ENCODE results near the gene ZNF804B. TPM values are rescaled to one million over a fixed set of nuclear protein-coding genes. Genes with fewer than 3 reads are reported as not detected.

ZNF804B gene
- total RNA-seq, 1 donor from 2014 or later: 0.07 TPM

DNA sequence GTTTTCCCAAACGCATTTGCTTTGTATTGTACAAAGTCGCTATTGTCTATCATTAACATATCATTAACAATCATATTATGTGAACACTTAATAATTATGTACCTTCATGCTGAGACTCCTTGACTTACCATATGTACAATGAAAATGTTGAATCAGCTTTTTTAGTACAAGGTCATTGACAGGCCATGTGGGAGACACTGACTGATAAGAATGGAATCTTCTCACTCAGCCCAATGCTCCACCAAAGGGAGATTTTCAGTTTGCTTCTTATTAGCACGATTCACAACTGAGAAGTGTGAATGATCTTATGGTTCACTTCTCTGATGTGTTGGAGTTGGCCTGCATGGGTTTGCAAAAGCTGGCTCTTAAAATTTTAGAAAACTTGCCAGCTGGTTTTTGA is 289.5 kb downstream of the ZNF804B start:
- no peak overlapping the region for H3K27ac Mint-ChIP-seq
- H3K9me3 Mint-ChIP-seq: no peaks in the 10 kb centered on the region
- H3K36me3 Mint-ChIP-seq: no peaks in the 10 kb centered on the region
- TF ChIP-seq, protein P1, sequence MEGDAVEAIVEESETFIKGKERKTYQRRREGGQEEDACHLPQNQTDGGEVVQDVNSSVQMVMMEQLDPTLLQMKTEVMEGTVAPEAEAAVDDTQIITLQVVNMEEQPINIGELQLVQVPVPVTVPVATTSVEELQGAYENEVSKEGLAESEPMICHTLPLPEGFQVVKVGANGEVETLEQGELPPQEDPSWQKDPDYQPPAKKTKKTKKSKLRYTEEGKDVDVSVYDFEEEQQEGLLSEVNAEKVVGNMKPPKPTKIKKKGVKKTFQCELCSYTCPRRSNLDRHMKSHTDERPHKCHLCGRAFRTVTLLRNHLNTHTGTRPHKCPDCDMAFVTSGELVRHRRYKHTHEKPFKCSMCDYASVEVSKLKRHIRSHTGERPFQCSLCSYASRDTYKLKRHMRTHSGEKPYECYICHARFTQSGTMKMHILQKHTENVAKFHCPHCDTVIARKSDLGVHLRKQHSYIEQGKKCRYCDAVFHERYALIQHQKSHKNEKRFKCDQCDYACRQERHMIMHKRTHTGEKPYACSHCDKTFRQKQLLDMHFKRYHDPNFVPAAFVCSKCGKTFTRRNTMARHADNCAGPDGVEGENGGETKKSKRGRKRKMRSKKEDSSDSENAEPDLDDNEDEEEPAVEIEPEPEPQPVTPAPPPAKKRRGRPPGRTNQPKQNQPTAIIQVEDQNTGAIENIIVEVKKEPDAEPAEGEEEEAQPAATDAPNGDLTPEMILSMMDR (conservative IDR thresholded peaks at IDR 0.05): no peak
- no peaks in the 10 kb centered on the region for H3K27me3 Mint-ChIP-seq
- no peak for DNase-seq (ENCODE audit: extremely low spot score, unreplicated experiment)
- H3K4me3 Mint-ChIP-seq: no peak overlapping the region
- H3K4me1 Mint-ChIP-seq (ENCODE audit: unreplicated experiment): no peaks in the 10 kb centered on the region

DNA sequence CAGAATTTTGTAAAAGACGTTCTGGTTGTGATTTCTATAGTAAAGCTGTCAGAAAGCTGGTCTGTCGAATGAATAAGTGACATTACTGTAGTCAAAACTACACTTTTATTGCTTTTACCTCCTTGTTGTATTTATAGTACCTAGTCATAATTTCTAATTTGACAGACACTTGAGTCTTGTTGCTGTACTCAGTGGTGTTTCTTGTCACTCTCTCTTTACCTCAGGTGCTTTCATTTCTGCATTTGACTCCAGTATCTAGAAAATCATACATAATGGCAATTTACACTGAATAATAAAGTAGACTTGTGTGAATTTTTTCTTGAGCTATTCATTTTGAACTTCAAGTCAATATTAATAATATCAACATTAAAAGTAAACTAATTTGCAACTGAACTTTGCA is 293.6 kb downstream of the ZNF804B start:
- no peak overlapping the region for H3K27ac Mint-ChIP-seq
- H3K27me3 Mint-ChIP-seq: no peaks in the 10 kb centered on the region
- no peaks in the 10 kb centered on the region for H3K36me3 Mint-ChIP-seq
- no peaks in the 10 kb centered on the region for H3K4me1 Mint-ChIP-seq (ENCODE audit: unreplicated experiment)
- TF ChIP-seq, protein P1 (conservative IDR thresholded peaks at IDR 0.05): no peak
- DNase-seq (ENCODE audit: extremely low spot score, unreplicated experiment): no peak
- H3K4me3 Mint-ChIP-seq: no peak overlapping the region
- H3K9me3 Mint-ChIP-seq: no peaks in the 10 kb centered on the region

DNA sequence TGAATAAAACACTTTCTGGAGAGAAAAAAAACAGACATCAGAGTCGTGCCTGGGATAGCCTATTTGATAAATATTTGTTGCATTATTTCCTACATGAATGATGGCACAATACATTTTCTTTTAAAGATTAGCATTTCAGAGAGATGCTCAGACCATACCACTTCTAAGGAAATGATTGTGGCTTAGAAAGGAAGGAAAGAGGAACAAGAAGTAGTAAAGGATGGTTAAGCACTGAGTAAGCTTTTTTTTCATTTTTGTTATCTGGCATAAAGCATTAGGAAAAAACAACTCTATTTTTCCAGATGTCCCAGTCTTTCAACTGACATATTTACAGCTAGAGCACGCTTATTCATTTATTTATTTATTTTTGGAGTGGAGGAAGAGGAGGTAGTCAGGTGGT is 294.9 kb downstream of the ZNF804B start:
- H3K27me3 Mint-ChIP-seq: no peaks in the 10 kb centered on the region
- no peaks in the 10 kb centered on the region for H3K9me3 Mint-ChIP-seq
- no peak for DNase-seq (ENCODE audit: extremely low spot score, unreplicated experiment)
- H3K36me3 Mint-ChIP-seq: no peaks in the 10 kb centered on the region
- H3K27ac Mint-ChIP-seq: no peak overlapping the region
- TF ChIP-seq, protein P1 (conservative IDR thresholded peaks at IDR 0.05): no peak
- no peaks in the 10 kb centered on the region for H3K4me1 Mint-ChIP-seq (ENCODE audit: unreplicated experiment)
- H3K4me3 Mint-ChIP-seq: no peak overlapping the region

DNA sequence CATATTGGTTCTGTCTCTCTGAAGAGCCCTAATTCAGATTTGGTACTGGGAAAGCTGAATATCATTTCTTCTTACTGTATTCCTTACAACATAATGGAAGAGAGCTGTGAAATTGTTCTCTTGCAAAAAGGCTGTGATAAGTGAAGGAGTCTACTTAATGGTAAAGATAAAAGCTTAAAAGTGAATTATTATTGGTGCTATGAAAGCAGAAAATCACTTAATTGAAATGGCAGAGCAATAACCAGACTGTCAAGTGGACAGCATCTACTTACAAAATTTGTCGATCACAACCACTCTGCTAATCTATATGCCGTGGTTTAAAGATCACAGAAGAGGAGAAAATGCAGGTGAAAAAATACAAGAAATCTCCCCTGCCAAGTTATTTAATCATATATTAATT is 300.7 kb downstream of the ZNF804B start:
- Mint-ChIP-seq H3K4me1 (ENCODE audit: unreplicated experiment) (no peaks in the 10 kb centered on the region), H3K4me3 (no peak overlapping the region), H3K36me3 (no peaks in the 10 kb centered on the region), H3K9me3 (no peaks in the 10 kb centered on the region), H3K27me3 (no peaks in the 10 kb centered on the region), H3K27ac (no peak overlapping the region)
- no peak for DNase-seq (ENCODE audit: extremely low spot score, unreplicated experiment)
- TF ChIP-seq, protein P1 (conservative IDR thresholded peaks at IDR 0.05): no peak

DNA sequence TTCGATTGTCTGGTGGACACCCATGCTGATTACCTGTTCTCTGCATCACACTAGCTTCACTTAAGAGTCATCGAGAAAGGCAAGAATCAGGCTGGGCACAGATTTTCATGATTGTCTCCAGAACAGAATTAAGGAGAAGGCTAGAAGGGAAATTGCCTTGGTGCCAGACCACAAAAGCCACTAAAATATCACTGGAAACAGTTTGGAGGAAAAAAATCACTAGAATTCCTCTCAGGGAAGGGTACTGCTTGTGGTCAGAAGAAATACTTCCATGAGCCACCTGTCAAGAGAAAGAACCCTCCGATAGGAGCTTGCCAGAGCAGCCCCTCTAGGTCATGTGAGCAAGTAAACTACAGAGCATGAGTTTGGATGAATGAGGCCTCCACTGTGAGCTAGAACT is 305.3 kb downstream of the ZNF804B start:
- Mint-ChIP-seq H3K27ac (no peak overlapping the region), H3K4me3 (no peak overlapping the region), H3K27me3 (no peaks in the 10 kb centered on the region), H3K4me1 (ENCODE audit: unreplicated experiment) (no peaks in the 10 kb centered on the region), H3K9me3 (no peaks in the 10 kb centered on the region), H3K36me3 (no peaks in the 10 kb centered on the region)
- TF ChIP-seq, protein P1 (conservative IDR thresholded peaks at IDR 0.05): no peak
- DNase-seq (ENCODE audit: extremely low spot score, unreplicated experiment): no peak

DNA sequence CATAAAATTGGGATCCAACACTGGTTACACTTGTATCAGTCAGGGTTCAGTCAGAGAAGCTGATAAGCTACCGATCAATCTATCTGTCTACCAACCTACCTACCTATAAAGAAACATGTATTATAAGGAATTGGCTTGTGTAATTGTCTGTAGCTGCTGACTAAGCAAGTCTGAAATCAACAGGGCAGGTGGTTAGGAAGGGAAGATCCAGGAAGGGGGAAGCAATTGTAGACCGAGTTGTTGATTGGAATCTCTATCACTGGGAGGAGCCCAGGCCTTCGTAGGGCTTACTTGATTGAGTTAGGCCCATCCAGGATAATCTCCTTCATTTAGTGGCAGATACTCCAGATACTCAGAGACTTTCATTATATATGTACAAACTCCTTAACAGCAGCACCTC is 307.5 kb downstream of the ZNF804B start:
- Mint-ChIP-seq H3K27ac (no peak overlapping the region), H3K36me3 (no peaks in the 10 kb centered on the region), H3K4me3 (no peak overlapping the region), H3K27me3 (no peaks in the 10 kb centered on the region), H3K9me3 (no peaks in the 10 kb centered on the region), H3K4me1 (ENCODE audit: unreplicated experiment) (no peaks in the 10 kb centered on the region)
- TF ChIP-seq, protein P1 (conservative IDR thresholded peaks at IDR 0.05): no peak
- no peak for DNase-seq (ENCODE audit: extremely low spot score, unreplicated experiment)
